IPS-20b (cell line): ENCODE results near the gene TTBK2.

Experiments used
- H3K27ac ChIP-seq: one replicate; pipeline ENCODE4 v1.5.1; 2013; ENCODE audit warnings: low read length
- H3K27me3 ChIP-seq: 2 replicates; pipeline ENCODE4 v1.6.1; 2013; ENCODE audit warnings: mild to moderate bottlenecking, low read length, inconsistent platforms; ENCODE audit not compliant: insufficient read depth
- H3K36me3 ChIP-seq: 2 replicates; pipeline ENCODE4 v1.6.1; 2013; ENCODE audit warnings: low read depth, mild to moderate bottlenecking, inconsistent platforms, low read length, moderate library complexity; ENCODE audit not compliant: insufficient read depth
- H3K4me1 ChIP-seq: 2 replicates; pipeline ENCODE4 v1.6.1; 2013; ENCODE audit warnings: mild to moderate bottlenecking, control low read depth, inconsistent platforms, low read length, moderate library complexity; ENCODE audit not compliant: insufficient read depth
- H3K4me3 ChIP-seq: 2 replicates; pipeline ENCODE4 v1.5.1; 2013; ENCODE audit warnings: mild to moderate bottlenecking, low read length, inconsistent platforms
- H3K9ac ChIP-seq: 2 replicates; pipeline ENCODE4 v1.6.1; 2013; ENCODE audit warnings: low read depth, mild to moderate bottlenecking, inconsistent platforms, low read length, moderate library complexity
- H3K9me3 ChIP-seq: 2 replicates; pipeline ENCODE4 v1.6.1; 2013; ENCODE audit warnings: mild to moderate bottlenecking, low read depth, low read length, inconsistent platforms; ENCODE audit not compliant: insufficient read depth

Gene TTBK2

GRCh38 chr15:42854576-42854975 lies 66.0 kb downstream of the TTBK2 start:
- Histone ChIP-seq H3K9ac (no peak overlapping the region), H3K4me3 (no peak overlapping the region), H3K27ac (no peak overlapping the region), H3K36me3 (no peaks in the 10 kb centered on the region), H3K9me3 (peaks cover 4% of the 10 kb centered on the region; the same call in 1 of the 2 replicates), H3K27me3 (no peaks in the 10 kb centered on the region), H3K4me1 (no peaks in the 10 kb centered on the region)

- Histone ChIP-seq H3K4me1 (no peaks in the 10 kb centered on the region), H3K9me3 (no peaks in the 10 kb centered on the region), H3K36me3 (no peaks in the 10 kb centered on the region), H3K9ac (no peak overlapping the region), H3K27ac (no peak overlapping the region), H3K4me3 (no peak overlapping the region), H3K27me3 (no peaks in the 10 kb centered on the region)
These were observed 70.7 kb downstream of the TTBK2 start for GRCh38 chr15:42849836-42850235.

- Histone ChIP-seq H3K27ac (no peak overlapping the region), H3K27me3 (no peaks in the 10 kb centered on the region), H3K9ac (no peak overlapping the region), H3K4me1 (no peaks in the 10 kb centered on the region), H3K9me3 (peaks cover 6% of the 10 kb centered on the region; the same call in 1 of the 2 replicates), H3K4me3 (no peak overlapping the region), H3K36me3 (no peaks in the 10 kb centered on the region)
These were observed 71.7 kb downstream of the TTBK2 start for GRCh38 chr15:42848846-42849245.

DNA sequence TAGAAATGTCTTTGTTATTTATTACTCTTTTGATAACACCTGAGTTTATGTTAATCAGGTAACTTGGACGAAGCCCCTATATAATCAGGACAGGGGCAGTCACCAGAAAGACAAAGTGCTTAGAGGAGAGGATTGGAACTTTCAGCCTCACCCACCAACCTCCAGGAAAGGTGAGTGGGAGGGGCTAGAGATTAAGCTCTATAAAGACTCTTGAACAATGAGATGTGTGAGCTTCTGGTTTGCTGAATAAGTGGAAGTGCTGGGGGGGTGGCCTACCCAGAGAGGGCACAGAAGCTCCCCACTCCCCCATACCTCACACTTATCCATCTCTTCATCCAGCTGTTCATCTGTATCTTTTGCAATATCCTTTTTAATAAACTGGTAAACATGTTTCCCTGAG lies 73.9 kb downstream of the TTBK2 start:
- H3K4me1 ChIP-seq, result no peaks in the 10 kb centered on the region
- H3K36me3 ChIP-seq, result no peaks in the 10 kb centered on the region
- no peaks in the 10 kb centered on the region for H3K27me3 ChIP-seq
- H3K27ac ChIP-seq, result no peak overlapping the region
- H3K9ac ChIP-seq, result no peak overlapping the region
- peaks cover 8% of the 10 kb centered on the region; the same call in 1 of the 2 replicates for H3K9me3 ChIP-seq
- H3K4me3 ChIP-seq, result no peak overlapping the region

- Histone ChIP-seq H3K4me1 (no peaks in the 10 kb centered on the region), H3K4me3 (no peak overlapping the region), H3K9me3 (peaks cover 8% of the 10 kb centered on the region; the same call in 1 of the 2 replicates), H3K27ac (no peak overlapping the region), H3K9ac (no peak overlapping the region), H3K36me3 (no peaks in the 10 kb centered on the region), H3K27me3 (no peaks in the 10 kb centered on the region)
These were observed 75.0 kb downstream of the TTBK2 start for GRCh38 chr15:42845581-42845980.

GRCh38 chr15:42843699-42844098 lies 76.9 kb downstream of the TTBK2 start:
- Histone ChIP-seq H3K27me3 (no peaks in the 10 kb centered on the region), H3K27ac (no peak overlapping the region), H3K9ac (no peak overlapping the region), H3K4me1 (no peaks in the 10 kb centered on the region), H3K36me3 (peaks cover 8% of the 10 kb centered on the region; the same call in 1 of the 2 replicates), H3K9me3 (peaks cover 8% of the 10 kb centered on the region; the same call in 1 of the 2 replicates), H3K4me3 (no peak overlapping the region)

DNA sequence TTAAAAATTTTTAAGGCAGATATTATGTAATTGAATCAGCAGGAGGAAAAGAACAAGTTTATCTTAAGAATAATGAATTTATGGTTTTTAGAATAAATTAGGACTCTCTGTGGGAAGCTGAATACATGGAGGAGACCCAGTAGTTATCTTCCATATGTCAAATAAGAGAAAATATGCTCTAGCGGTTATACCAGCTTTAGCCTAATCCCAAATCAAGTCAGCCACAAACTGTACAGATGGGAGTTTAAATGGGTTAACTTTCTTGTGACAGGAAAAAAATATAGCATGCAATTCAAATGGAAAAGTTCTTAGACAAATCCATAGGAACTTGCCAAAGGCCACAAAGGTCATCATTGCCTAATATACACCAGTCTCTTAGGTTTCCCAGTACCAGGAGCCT lies 84.3 kb downstream of the TTBK2 start:
- Histone ChIP-seq H3K9me3 (no peaks in the 10 kb centered on the region), H3K4me3 (no peak overlapping the region), H3K27me3 (no peaks in the 10 kb centered on the region), H3K36me3 (peaks cover 8% of the 10 kb centered on the region; the same call in 1 of the 2 replicates), H3K4me1 (no peaks in the 10 kb centered on the region), H3K9ac (no peak overlapping the region), H3K27ac (no peak overlapping the region)

DNA sequence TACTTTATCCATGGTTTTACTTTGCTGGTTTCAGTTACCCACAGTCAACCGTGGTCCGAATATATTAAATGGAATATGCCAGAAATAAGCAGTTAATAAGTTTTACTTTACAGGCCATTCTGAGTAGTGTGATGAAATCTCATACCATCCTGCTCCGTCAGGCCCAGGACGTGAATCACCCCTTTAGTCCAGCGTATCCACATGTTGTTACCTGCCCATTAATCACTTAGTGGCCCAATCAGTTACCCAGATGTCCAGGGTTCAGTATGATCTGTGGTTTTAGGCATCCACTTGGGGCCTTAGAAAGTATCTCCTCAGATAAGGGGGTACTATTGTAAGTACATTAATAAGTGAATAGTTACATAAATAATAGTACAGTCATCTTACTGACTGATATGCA lies 88.0 kb downstream of the TTBK2 start:
- H3K27ac ChIP-seq, result no peak overlapping the region
- no peak overlapping the region for H3K9ac ChIP-seq
- H3K36me3 ChIP-seq, result no peaks in the 10 kb centered on the region
- H3K4me3 ChIP-seq, result no peak overlapping the region
- H3K9me3 ChIP-seq, result no peaks in the 10 kb centered on the region
- no peaks in the 10 kb centered on the region for H3K4me1 ChIP-seq
- H3K27me3 ChIP-seq, result no peaks in the 10 kb centered on the region

DNA sequence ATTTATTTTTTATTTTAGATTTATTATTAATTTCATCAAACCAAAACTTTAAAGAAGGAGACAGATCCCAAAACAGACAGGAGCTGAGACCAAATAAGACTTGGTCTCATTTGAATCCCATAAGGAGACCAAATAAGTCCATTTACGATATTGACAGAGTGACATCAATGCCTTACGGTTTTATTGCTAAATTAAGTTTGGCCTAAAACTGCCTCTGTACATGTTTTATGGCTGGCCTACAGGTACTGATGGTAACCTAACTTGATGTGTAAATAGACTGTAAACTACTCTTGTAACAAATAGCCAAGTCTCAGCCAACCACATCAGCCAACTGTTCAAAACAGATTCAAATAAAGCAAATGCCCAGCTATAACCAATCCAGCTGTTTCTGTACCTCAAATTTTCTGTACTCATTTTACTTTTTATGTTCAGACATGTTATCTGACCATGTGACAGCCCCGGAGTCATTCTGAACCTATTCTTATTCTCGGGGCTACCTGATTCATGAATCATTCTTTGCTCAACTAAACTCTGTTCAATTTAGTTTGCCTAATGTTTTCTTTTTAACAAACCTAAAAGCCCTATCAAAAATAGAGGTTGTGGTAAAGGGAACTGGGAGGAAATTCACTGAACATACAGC lies 94.2 kb downstream of the TTBK2 start:
- H3K27ac ChIP-seq, result no peak overlapping the region
- no peaks in the 10 kb centered on the region; the same call in 1 of the 2 replicates for H3K36me3 ChIP-seq
- H3K4me3 ChIP-seq, result no peak overlapping the region
- H3K4me1 ChIP-seq, result no peaks in the 10 kb centered on the region
- H3K9me3 ChIP-seq, result no peaks in the 10 kb centered on the region
- no peak overlapping the region for H3K9ac ChIP-seq
- H3K27me3 ChIP-seq, result no peaks in the 10 kb centered on the region

DNA sequence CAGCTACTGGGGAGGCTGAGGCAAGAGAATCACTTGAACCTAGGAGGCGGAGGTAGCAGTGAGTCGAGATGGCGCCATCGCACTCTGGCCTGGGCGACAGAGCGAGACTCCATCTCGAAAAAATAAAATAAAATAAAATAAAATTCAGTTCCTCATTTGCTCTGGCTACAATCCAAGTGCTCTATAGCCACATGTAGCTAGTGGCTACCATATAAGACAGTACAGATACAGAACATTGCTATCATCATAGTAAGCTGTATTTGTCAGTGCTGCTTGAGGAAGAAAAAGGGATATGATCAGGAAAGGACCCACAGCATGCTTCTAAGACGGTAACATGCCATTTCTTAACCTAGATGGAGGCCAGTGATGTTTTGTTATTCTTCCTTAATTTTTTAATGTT lies 95.0 kb downstream of the TTBK2 start:
- H3K9me3 ChIP-seq, result no peaks in the 10 kb centered on the region
- H3K4me3 ChIP-seq, result no peak overlapping the region
- no peak overlapping the region for H3K9ac ChIP-seq
- H3K4me1 ChIP-seq, result no peaks in the 10 kb centered on the region
- no peak overlapping the region for H3K27ac ChIP-seq
- no peaks in the 10 kb centered on the region for H3K27me3 ChIP-seq
- no peaks in the 10 kb centered on the region; the same call in 1 of the 2 replicates for H3K36me3 ChIP-seq

- Histone ChIP-seq H3K9me3 (no peaks in the 10 kb centered on the region), H3K36me3 (no peaks in the 10 kb centered on the region; the same call in 1 of the 2 replicates), H3K9ac (no peak overlapping the region), H3K4me1 (no peaks in the 10 kb centered on the region), H3K27me3 (no peaks in the 10 kb centered on the region), H3K27ac (no peak overlapping the region), H3K4me3 (no peak overlapping the region)
These were observed 99.8 kb downstream of the TTBK2 start for GRCh38 chr15:42820811-42821210.

GRCh38 chr15:42819786-42820185 lies 100.8 kb downstream of the TTBK2 start:
- Histone ChIP-seq H3K9me3 (no peaks in the 10 kb centered on the region), H3K36me3 (no peaks in the 10 kb centered on the region; the same call in 1 of the 2 replicates), H3K27ac (no peak overlapping the region), H3K9ac (no peak overlapping the region), H3K4me3 (no peak overlapping the region), H3K27me3 (no peaks in the 10 kb centered on the region), H3K4me1 (no peaks in the 10 kb centered on the region)
